Stimulated activated CD4-positive, alpha-beta T cell treated with anti-CD3 and anti-CD28 coated beads, Interleukin-4, amount 100 ng/mL, for 4 hours (primary cell): Measurements from ENCODE around the gene VARS1.

Experiments used
- DNase-seq, 2 experiments: peaks; one replicate each; pipeline ENCODE4 v3.0.0-alpha.2; 2020

VARS1 gene

DNA sequence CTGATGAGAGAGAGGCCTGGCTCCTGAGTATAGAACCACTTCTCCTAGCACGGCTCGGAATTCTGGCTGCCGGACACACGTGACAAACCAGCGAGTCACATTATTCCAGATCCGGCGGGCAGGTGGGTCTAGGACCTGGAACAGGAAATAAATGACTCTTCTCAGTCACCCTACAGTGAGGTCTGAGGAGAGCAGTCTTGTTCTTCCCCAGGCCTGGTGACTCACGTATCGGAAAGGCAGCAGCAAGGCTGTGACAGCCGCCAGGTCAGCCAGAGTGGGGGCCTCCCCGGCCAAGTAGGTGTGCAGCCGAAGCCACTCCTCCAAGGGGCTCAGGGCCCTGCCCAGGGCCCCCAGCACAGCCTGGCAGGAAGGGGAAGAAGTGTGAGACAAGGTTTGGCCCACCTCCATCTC lies 2.8 kb downstream of the VARS1 start:
- DNase-seq, result no peak

DNA sequence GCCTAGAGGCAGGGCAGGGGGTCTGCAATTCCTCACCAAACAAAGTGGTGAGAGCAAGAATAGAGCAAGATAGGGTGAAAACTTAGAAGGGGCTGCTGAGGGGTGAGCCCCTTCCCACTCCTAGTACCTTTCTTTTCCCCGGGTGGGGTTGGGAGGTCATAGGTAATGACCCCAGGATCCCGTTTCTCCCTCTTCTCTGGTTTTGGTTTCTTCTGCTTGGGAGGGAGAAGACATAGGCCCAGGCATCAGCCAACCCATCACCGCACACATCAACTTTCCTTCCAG lies 3.5 kb downstream of the VARS1 start:
- no peak for DNase-seq

DNA sequence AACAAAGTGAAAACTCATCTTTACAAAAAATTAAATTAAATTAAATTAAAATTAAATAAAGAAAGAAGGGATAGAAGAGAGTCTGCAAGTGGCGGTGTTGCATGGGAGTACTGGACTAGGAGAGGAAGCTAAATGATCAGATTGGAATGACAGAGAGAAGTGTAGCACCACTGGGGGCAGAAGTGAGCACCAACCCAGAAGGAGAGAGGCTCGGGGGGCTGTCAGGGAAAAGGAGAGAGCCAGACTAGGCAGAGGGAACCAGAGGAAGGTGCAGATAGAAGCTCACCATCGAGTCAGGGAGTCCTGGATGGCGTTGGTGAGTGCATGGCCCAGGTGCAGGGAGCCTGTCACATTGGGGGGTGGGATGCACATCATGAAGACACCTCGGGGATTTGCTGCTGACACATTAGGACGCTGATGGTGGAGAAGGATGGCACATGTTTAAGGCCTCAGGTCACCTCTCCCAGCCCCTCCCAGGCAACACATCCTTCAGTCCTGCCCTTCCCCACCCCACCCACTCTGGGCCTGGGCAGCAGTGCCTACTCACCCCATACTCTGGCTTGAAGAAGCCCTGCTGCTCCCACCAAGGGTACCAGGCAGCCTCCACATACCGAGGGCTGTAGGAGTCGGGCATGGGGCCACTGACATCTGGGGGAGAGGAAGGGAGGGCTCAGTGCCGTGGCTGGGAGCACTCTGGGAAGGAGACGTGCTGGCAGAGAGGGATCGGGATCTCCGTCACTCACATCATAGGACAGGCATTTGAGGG lies 4.0 kb downstream of the VARS1 start:
- no peak for DNase-seq

DNA sequence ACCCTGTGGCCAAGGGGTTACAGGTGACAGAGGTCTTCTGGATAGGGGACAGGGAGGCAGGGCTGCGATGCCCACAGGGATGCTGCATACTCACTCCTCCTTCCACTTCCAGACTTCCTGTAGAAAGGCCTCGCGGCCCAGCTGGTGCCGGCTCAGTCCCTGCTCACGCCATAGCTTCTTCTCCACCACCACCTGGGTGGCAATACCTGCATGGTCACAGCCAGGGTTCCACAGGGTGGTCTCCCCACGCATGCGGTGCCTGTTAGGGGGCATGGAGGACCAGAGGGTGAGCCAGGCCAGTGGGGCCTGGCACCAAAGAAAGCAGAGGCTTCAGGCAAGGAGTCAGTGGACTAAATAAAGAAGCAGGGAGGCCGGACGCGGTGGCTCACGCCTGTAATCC lies 10.1 kb downstream of the VARS1 start:
- no peak for DNase-seq

DNA sequence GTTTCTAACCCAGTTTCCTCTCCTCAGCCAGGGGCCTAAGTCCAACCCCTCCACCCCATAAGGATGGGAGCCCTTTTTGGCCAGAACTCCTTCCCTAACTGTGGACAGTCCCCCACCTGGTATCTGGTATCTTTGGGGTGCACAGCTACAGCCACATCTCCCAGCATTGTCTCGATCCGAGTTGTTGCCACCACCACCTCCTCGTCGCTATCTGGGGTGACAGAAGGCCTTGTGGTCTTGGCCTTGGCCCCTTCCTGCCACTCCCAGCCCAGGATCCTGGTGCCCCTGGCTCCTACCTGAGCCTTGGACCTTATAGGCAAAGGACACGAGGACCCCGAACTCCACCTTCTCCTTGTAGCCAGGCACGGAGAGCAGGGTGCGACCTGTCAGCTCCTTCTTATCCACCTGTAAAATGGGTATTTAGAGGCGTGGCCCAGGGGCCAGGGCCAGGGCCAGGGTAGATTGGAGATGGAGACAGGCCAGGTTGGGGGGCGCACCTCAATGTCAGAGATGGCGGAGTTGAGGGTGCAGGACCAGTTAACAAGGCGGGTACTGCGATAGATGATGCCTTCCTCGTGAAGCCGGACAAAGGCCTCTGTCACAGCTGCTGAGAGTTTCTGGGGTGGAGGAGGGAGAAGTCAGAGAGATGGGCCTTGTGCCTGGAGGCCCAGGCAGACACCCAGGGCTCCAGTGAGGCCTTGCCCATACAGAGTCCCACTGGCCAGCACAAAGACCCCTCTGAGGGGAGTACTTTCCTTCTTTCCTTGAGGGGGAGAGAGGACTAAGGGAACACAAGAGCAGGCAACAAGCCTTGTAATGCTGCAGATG lies 11.2 kb downstream of the VARS1 start:
- no peak for DNase-seq

DNA sequence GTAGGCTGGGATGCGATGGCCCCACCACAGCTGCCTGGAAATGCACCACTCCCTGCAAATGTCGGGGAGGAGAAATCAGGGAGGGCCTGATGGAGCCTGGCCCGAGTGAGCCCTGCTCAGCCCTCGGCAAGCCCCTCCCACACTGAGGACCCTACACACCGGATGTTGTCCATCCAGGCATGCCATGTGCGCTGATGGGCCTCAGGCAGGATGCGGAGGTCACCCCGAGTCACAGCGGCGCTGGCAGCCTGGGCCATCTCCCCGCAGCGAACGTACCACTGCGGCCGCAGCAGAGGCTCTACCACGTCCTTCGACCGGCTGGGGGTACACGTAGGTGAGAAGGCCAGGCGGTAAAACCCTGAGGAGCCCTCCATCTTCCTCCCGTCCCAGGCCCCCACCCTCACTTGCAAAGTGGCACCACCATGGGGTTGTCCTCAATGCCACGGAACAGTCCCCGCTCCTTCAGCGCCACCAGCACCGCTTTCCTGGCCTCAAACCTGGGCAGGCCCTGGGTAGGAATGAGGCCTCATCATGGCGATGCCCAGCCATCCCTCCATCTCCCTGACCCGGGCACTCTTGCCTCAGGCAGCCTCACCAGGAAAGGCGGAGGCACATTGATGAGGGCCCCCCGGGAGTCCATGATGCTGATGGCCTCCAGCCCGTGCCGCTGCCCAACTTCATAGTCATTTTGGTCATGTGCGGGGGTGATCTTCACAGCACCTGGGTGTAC lies 13.3 kb downstream of the VARS1 start:
- DNase-seq, result no peak

DNA sequence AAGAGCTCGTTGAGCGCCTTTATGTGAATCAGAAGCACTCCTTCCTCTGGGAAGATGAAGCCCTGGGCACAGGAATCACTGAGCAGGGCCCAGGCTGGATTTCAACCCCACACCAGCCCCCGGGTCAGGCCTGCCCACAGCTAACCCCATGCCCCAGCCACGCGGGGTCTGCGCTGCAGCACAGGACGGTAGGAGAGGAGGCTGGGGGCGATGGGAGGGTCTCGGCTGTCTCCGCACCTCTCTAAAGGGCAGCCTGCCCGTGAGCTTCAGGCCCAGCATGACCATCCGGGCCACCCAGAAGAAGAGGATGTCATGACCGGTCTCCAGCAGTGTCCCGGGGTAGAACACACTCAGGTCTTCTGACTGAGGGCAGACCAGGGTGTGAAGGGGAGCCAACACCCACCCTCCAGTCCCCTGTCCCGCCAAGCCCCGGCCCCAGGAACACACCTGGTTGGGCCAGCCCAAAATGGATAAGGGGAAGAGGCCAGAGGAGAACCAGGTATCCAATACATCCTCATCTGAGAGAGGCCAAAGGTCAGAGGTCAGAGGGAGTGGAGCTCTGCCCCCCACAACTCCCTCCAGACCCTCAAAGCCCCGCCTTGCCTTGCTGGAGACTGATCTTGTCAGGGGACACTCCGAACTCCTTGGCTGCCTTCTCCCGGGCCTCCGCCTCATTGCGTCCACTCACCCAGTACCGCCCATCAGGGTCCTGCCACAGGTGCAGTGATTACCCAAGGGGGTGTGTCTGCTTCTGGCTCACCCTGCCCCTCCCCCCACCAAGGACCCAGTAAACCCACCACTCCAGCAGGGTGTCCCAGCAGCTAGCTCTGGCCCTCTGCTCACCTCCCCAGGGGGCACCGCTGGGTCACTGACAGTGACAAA lies 14.1 kb downstream of the VARS1 start:
- no peak for DNase-seq

DNA sequence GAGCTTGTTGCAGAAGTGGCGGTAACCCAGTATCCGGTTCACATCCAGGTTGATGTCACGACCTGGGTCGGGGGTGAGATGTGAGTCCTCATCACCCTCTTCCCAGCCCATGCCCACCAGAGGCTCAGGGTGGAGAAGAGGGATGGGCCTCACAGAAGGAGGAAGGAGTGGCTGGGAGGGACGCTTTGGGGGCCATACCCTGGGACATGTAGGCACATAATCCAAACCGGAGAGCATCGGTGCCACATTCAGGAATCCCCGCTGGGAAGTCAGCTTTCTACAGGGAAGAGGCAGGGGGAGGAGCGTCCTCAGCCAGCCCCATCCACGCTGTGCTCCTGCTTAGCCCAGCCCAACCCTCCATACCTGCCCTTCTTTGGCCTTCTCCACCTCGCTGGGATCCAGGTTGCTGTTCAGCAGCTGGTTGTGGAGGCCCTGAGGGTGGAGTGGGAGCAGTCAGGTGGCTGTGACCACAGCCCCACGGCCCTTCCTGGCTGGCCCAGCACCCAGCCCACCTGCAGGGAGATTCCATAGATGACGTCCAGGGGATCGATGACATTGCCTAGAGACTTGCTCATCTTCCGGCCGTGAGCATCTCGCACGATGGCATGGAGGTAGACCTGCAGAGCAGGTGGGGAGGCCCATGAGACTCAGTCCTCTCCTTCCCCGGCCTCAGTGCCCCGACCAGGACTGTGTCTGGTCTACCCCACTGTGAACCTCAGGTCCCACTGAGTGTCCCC lies 14.9 kb downstream of the VARS1 start:
- no peak for DNase-seq

DNA sequence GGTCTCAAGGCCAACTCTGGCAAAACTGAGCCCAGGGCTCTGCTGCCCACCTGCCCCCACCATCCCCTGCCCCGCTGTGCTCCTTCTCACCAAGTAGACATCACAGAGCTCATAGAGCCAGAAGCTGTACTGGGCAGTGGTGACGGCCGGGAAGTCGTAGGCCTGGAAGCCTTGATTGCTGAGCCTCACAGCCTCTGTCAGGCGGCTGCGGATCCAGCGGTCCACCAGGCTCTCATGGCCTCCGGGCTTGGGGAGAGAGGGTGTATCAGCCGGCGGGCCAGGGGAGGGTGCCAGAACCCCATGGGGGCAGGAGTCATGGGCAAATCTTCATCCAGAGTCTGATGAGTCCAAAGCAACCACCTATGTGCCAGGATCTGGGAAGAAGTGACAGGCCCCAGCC lies 15.6 kb downstream of the VARS1 start:
- DNase-seq, result no peak

DNA sequence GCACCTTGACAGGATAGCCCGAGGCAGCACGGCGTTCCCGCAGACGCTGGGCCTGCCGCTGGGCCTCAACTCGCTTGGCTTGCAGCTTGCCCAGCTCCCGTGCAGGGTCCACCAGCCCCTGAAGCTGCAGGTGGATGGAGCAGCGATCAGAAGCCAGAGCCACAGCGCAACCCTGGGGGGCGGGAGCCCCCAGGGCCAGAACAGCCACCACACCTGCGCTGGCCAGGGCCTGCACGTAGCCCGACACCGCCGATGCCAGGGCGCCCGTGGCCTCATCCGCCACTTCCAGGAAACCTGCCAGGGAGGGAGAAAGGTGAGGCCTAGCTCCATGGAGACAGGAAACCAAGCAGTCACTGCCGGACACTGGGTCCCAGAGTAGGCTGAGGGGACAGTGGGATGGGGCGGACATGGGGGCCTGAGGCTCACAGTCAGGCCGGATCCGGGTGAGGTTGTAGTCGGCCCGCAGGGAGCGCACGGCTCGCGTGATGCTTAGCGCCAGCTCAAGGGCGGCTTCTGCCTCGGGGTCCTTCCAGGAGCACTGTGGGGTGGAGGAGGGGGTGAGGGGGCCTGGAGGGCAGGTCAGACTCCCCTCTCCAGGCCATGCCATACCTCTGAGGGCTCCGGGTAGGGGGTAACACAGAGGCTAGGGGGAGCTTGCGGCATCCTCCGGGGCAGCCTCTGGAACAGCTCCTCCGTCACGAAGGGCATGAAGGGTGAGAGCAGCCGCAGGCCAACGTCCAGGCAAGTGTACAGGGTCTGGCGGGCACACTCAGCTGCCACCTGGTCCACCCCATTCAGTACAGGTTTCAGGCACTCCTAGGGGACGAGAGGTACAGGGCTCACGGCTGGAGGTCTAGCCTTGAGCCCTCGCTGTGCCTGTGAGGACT lies 16.3 kb downstream of the VARS1 start:
- no peak for DNase-seq

DNA sequence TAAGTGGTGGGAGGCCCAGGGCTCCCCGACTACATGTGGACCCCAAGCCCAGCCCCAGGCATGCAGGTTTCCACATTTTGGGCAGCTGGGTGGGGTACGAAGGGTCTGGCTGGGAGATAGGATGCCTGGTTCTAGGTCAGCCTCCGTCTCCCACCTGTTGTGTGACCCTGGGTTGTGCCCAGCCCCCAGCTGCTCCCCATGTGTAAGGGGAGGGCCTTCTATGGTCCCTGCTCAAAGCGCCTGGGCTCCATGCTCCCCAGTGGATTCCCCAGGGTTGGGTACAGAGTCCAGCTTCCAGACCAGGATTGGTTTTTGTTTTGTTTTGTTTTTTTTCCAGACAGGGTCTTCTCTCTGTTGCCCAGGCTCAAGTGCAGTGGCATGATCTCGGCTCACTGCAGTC lies 17.4 kb downstream of the VARS1 start:
- no peak for DNase-seq

DNA sequence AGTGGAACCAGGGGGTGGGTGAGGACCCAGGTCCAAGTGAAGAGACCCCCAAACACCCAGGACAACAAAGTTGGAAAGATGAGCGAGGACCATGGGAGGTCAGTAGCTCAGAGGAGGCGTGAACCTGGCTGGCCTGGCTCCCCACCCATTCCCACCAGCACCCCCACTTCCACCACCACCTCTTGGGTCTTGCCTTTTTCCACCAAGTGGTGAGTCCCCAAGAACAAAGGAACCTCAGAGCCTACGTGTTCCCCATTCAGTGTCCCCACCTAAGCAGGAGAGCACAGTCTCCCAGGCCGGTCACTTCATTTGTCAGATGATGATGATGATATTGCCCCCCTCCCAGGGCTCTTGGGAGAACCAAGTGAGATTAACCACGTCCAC lies 17.9 kb downstream of the VARS1 start:
- no peak for DNase-seq

DNA sequence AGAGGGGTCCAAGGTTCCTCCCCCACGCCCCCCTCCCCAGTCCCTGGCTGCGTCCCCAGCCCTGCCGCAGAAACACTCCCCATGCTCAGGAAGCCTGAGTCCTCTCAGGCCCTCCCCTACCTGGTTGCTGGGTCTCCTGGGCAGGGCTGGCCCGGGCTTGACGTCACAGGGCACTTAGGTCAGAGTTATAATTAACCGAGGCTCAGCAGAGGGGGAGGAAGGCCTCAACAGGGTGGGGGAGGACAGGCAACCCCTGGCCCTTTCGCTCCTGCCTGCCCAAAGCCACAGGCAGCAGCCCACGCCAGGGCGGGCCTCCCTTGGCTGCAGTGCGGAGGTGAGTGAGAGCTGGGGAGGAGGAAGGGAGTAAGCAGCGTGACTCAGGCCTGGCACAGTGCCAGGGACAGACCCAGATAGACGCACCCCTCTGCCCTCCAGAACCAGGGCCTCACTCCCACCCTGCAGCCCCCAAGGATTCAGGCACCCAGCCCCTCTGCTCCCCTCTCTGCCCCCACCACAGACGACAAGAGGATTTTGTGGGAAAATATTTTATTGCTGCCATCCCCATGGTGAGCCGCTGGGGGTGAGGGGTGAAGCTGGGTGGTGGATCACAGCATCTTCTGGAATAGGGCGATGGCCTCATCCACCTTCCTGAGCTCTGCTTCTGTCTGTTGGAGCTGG lies 18.4 kb downstream of the VARS1 start, which contains the start of gene VWA7:
Gene VWA7, minus strand, starts transcription at position 340 of the 678 bp plus-strand sequence. CDS start 549 bp downstream, outside the sequence.
- DNase-seq, result peak; percentile 80 to 85

DNA sequence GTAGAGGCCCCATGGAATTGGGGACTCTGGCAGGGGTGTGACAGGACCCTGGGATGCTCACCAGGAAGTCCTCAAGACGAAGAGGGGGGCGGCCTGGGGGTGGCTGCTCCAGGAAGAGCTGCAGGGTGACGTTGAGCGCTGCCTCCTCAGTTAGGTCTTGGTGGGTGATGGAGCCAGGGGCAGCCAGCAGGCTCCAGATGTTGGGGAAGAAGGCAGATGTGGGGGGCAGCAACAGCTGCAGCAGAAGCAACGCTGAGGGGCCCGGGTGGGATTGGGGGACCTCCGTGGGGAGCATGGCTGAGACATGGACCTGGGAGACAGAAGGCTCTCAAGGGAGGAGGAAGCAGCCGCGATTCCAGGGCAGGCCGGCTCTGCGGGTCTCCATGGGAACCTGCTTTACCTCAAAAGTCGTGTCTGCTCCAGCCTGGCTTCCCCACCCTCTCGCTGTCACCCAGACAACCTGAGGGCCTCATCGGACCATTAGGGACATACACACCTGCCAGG lies 19.0 kb downstream of the VARS1 start:
- DNase-seq, result no peak

DNA sequence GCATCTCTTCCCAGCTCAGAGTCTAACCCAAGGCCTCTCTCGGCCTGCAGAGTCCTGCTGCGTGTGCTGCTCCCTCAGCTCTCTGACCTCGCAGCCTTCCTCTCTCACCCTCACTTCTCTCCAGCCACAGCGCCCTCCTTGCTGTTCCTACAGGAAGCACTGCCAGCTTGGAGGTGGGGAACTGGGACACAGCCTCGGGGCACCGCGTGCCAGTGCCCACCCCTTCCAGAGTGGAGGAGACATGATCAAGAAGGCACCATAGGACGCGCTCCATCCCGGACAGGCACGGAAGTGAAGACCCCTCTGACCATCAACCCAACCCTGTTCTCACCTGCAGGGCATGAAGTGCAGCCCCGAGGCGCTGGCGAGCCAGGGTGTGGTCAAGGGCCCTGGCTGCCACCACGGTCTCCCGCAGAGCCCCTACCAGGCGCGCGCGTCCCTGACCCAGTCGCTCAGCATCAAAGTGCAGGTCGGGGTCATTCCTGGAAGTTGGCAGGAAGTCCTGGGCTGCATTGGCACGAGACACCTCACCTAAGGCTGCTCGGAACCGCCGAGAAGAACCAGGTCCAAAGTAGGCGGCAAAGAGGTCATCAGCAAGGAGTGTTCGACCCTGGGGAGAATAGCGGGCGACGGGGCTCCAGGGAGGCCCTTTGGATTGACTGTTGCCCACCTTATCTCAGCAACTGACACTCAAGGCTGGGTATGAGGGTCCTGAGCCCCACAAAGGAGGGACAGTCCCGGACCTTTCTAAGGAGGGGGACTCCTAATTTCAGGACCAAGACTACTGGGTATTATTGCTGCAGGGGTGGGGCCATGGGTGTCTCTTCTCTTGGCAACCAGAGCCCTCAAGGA lies 19.7 kb downstream of the VARS1 start:
- DNase-seq, result no peak

DNA sequence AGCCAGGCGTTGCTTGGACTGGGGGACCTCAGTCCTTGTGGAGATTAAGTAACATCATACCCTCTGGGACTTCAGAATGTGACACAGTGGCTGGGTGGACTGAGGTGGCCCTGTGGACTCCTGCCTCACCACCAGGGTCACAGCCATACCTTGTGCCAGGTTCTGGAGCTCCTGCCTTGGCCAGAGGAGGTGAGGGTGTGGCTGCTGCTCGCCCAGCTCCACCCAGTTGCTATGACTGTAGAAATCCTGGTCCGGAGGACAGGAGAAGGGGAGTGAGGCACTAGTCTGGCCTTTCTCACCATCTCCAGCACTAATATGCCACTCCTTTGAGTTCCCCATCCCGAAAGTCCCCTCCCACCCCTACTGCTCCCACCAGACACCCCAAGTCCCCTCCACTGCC lies 20.4 kb downstream of the VARS1 start:
- no peak for DNase-seq

DNA sequence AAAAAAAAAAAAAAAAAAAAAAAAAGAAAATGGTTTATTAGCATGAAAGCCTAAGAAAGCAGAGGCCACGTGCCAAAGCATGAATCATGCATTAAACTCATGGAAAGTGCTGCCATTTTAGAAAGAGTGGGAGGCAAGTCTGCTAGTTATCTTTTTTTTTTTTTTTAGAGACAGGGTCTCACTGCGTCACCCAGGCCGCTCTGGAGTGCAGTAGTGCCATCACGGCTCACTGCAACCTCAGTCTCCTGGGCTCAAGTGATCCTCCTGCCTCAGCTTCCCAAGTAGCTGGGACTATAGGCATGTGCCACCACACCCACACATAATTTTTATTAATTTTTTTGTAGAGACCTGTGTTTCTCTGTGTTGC lies 23.6 kb downstream of the VARS1 start:
- DNase-seq, result peak in 1 of 2 experiments; percentile 76

DNA sequence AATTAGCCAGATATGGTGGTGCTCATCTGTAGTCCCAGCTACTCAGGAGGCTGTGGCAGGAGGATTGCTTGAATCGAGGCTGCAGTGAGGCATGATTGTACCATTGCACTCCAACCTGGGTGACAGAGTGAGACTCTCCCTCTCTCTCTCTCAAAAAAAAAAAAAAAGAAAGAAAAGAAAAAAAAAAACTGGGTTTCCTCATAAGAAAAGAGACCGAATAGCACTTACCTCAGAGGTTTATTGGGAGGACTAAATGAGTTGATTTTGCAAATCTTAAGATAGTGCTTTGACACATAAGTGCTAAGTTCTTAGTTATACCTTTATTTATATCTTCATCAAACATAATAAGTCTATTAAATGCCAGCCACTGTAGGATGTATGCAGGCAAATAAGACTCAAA lies 24.7 kb downstream of the VARS1 start:
- DNase-seq, result no peak

DNA sequence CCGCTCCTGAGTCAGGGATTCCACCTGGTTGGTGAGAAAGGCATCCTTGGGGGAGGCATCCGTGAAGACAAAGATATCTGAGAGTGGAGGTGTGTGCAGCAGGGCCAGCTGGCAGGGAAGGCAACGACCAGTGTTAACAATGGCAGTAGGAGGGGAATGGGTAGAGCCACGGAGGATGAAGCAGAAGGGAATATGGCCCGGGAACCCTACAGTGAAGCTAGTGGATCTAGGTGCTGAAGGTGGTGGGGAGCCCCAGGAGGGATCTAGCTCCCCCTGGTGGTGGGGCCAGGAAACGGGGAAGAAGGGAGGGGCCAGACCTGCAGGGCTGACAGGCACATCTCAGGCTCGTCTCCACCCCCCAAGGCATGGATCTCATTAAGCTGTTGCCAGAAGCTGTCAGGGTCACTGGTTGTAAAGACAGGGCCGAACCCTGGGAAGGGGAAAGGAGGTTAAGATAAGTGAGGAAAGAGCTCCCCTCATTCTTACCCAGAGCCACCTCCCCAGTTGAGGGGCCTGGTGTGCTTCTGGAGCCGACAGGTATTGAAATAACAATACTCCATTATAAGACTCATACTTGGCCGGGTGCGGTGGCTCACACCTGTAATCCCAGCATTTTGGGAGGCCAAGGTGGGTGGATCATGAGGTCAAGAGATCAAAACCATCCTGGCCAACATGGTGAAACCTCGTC lies 25.7 kb downstream of the VARS1 start:
- peak; percentile 73 to 75 for DNase-seq
